ENCODE measurements around the gene ETF1. TPM values are rescaled to one million over a fixed set of nuclear protein-coding genes. Genes with fewer than 3 reads are reported as not detected.

The ETF1 gene
- total and polyA plus RNA-seq, 9 of the 15 experiments (the other 6 are each of a cell fraction or from before 2014, with no cell fraction given), result 53.7 to 209 (median 164) TPM

DNA sequence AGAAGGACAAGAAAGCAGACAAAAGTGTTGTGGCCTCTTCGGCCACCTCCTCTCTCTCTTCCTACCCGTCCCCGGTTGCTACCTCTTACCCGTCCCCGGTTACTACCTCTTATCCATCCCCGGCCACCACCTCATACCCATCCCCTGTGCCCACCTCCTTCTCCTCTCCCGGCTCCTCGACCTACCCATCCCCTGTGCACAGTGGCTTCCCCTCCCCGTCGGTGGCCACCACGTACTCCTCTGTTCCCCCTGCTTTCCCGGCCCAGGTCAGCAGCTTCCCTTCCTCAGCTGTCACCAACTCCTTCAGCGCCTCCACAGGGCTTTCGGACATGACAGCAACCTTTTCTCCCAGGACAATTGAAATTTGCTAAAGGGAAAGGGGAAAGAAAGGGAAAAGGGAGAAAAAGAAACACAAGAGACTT lies 75.3 kb downstream of the ETF1 start (continued):
- TF ChIP-seq, protein P1, sequence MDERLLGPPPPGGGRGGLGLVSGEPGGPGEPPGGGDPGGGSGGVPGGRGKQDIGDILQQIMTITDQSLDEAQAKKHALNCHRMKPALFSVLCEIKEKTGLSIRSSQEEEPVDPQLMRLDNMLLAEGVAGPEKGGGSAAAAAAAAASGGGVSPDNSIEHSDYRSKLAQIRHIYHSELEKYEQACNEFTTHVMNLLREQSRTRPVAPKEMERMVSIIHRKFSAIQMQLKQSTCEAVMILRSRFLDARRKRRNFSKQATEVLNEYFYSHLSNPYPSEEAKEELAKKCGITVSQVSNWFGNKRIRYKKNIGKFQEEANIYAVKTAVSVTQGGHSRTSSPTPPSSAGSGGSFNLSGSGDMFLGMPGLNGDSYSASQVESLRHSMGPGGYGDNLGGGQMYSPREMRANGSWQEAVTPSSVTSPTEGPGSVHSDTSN (CRISPR knock-in tag; IDR thresholded peaks at IDR 0.05; ENCODE audit: low read depth), result no peak
- TF ChIP-seq, protein P1 (tag; conservative IDR thresholded peaks at IDR 0.05; ENCODE audit: low read depth), result no peak
- TF ChIP-seq, protein P2, sequence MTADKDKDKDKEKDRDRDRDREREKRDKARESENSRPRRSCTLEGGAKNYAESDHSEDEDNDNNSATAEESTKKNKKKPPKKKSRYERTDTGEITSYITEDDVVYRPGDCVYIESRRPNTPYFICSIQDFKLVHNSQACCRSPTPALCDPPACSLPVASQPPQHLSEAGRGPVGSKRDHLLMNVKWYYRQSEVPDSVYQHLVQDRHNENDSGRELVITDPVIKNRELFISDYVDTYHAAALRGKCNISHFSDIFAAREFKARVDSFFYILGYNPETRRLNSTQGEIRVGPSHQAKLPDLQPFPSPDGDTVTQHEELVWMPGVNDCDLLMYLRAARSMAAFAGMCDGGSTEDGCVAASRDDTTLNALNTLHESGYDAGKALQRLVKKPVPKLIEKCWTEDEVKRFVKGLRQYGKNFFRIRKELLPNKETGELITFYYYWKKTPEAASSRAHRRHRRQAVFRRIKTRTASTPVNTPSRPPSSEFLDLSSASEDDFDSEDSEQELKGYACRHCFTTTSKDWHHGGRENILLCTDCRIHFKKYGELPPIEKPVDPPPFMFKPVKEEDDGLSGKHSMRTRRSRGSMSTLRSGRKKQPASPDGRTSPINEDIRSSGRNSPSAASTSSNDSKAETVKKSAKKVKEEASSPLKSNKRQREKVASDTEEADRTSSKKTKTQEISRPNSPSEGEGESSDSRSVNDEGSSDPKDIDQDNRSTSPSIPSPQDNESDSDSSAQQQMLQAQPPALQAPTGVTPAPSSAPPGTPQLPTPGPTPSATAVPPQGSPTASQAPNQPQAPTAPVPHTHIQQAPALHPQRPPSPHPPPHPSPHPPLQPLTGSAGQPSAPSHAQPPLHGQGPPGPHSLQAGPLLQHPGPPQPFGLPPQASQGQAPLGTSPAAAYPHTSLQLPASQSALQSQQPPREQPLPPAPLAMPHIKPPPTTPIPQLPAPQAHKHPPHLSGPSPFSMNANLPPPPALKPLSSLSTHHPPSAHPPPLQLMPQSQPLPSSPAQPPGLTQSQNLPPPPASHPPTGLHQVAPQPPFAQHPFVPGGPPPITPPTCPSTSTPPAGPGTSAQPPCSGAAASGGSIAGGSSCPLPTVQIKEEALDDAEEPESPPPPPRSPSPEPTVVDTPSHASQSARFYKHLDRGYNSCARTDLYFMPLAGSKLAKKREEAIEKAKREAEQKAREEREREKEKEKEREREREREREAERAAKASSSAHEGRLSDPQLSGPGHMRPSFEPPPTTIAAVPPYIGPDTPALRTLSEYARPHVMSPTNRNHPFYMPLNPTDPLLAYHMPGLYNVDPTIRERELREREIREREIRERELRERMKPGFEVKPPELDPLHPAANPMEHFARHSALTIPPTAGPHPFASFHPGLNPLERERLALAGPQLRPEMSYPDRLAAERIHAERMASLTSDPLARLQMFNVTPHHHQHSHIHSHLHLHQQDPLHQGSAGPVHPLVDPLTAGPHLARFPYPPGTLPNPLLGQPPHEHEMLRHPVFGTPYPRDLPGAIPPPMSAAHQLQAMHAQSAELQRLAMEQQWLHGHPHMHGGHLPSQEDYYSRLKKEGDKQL (CRISPR knock-in tag; IDR thresholded peaks at IDR 0.05; ENCODE audit: borderline replicate concordance), result no peak
- no peak; the same call in 1 of the 2 replicates for TF ChIP-seq MYBL2 (IDR thresholded peaks at IDR 0.05; ENCODE audit: low read depth)
- no peak for TF ChIP-seq MYBL2 (CRISPR knock-in tag; IDR thresholded peaks at IDR 0.05; ENCODE audit: borderline replicate concordance)
- TF ChIP-seq, protein P3, sequence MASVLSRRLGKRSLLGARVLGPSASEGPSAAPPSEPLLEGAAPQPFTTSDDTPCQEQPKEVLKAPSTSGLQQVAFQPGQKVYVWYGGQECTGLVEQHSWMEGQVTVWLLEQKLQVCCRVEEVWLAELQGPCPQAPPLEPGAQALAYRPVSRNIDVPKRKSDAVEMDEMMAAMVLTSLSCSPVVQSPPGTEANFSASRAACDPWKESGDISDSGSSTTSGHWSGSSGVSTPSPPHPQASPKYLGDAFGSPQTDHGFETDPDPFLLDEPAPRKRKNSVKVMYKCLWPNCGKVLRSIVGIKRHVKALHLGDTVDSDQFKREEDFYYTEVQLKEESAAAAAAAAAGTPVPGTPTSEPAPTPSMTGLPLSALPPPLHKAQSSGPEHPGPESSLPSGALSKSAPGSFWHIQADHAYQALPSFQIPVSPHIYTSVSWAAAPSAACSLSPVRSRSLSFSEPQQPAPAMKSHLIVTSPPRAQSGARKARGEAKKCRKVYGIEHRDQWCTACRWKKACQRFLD (CRISPR knock-in tag; IDR thresholded peaks at IDR 0.05), result no peak
- TF ChIP-seq SNIP1 (IDR thresholded peaks at IDR 0.05; ENCODE audit: low read depth), result no peak
- TF ChIP-seq OTX1 (CRISPR knock-in tag; IDR thresholded peaks at IDR 0.05), result no peak
- TF ChIP-seq, protein P4, sequence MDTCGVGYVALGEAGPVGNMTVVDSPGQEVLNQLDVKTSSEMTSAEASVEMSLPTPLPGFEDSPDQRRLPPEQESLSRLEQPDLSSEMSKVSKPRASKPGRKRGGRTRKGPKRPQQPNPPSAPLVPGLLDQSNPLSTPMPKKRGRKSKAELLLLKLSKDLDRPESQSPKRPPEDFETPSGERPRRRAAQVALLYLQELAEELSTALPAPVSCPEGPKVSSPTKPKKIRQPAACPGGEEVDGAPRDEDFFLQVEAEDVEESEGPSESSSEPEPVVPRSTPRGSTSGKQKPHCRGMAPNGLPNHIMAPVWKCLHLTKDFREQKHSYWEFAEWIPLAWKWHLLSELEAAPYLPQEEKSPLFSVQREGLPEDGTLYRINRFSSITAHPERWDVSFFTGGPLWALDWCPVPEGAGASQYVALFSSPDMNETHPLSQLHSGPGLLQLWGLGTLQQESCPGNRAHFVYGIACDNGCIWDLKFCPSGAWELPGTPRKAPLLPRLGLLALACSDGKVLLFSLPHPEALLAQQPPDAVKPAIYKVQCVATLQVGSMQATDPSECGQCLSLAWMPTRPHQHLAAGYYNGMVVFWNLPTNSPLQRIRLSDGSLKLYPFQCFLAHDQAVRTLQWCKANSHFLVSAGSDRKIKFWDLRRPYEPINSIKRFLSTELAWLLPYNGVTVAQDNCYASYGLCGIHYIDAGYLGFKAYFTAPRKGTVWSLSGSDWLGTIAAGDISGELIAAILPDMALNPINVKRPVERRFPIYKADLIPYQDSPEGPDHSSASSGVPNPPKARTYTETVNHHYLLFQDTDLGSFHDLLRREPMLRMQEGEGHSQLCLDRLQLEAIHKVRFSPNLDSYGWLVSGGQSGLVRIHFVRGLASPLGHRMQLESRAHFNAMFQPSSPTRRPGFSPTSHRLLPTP (IDR thresholded peaks at IDR 0.05; ENCODE audit: borderline replicate concordance, extremely low read depth, insufficient read length), result no peak
- TF ChIP-seq, protein P5, sequence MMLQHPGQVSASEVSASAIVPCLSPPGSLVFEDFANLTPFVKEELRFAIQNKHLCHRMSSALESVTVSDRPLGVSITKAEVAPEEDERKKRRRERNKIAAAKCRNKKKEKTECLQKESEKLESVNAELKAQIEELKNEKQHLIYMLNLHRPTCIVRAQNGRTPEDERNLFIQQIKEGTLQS (IDR thresholded peaks at IDR 0.05), result no peak
- TF ChIP-seq, protein P5 (CRISPR knock-in tag; conservative IDR thresholded peaks at IDR 0.05), result no peak
- TF ChIP-seq, protein P6, sequence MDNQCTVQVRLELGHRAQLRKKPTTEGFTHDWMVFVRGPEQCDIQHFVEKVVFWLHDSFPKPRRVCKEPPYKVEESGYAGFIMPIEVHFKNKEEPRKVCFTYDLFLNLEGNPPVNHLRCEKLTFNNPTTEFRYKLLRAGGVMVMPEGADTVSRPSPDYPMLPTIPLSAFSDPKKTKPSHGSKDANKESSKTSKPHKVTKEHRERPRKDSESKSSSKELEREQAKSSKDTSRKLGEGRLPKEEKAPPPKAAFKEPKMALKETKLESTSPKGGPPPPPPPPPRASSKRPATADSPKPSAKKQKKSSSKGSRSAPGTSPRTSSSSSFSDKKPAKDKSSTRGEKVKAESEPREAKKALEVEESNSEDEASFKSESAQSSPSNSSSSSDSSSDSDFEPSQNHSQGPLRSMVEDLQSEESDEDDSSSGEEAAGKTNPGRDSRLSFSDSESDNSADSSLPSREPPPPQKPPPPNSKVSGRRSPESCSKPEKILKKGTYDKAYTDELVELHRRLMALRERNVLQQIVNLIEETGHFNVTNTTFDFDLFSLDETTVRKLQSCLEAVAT (IDR thresholded peaks at IDR 0.05), result peak in 1 of 2 experiments; percentile 88
